GM18907 (cell line): Measurements from ENCODE around the gene GRB2.
"Not testable (repeated sequence)": the region's sequence is repeated elsewhere in the genome, so short reads cannot be mapped to it uniquely, and the experiment has no call there.

Experiments used
- ATAC-seq: cut with Tn5 transposase; IDR thresholded peaks from one replicate; pipeline ENCODE4 v1.9.1; 2021; ENCODE audit warnings: mild to moderate bottlenecking, moderate library complexity; ENCODE audit not compliant: unreplicated experiment

GRB2 gene

DNA sequence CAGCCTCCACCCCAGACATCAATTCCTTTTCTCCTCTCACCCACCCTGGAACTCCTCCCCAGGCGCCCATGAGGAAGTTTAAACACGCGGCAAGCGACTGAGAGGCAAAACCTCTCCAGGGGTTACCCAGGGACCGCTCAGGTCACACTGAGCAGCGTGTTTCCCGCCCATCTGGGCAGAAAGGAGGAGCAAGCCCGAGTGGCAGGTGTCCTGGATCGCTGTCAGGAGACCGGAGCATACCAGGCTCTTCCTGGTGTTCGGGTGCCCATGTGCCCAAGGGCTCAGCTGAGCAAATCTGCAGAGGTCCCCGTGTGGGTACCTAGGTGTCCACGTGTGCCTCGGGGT, 116.7 kb downstream of the GRB2 start:
- peak; percentile 20 for ATAC-seq

DNA sequence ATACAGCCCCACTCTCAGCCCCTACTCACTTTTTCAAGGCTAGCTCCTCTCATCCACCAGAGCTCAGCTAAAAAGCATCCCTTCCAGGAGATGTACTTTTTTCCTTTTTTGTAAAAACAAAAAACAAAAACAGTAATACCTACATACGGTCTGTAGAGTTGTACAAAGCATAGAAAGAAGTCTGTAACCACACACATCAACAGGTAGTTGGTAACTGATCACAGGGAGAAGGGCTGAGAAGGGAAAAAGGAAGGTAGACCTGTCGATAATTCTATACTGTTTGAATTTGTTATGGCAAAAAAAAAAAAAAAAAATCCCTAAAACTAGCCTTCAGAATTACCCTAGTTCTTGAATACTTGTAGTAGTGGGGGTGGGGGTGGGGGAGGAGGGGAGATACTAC, 117.1 kb downstream of the GRB2 start:
- ATAC-seq = no peak

DNA sequence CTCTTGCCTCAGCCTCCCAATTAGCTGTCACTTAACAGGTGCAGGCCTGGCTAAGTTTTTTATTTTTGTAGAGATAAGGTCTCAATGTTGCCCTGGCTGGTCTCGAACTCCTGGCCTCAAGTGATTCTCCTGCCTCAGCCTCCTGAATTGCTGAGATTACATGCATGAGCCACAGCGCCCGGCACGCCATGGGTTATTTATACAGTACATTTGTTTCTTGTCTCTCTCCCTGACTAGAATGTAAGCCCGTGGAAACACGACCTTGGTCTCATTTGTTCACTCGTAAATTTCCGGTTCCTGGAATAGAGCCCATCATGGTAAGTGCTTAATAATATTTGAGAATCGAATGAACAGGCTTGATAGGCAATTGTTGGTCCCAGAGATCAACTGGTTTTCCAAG, 118.3 kb downstream of the GRB2 start:
- ATAC-seq = no peak

DNA sequence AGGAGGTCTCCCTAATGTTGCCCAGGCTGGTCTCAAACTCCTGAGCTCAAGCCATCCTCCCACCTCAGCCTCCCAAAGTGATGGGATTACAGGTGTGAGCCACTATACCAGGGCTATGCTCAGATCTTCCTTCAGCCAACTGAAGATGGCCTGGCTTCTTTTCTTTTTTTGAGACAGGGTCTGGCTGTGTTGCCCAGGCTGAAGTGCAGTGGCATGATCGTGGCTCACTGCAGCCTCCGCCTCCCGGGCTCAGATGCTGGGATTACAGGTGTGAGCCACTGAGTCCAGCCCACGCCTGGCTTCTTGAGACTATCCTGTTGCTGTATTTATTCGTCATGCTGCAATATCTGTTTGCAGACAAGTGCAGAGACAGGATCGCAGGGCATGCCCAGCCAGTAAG, 120.4 kb downstream of the GRB2 start:
- ATAC-seq = no peak

DNA sequence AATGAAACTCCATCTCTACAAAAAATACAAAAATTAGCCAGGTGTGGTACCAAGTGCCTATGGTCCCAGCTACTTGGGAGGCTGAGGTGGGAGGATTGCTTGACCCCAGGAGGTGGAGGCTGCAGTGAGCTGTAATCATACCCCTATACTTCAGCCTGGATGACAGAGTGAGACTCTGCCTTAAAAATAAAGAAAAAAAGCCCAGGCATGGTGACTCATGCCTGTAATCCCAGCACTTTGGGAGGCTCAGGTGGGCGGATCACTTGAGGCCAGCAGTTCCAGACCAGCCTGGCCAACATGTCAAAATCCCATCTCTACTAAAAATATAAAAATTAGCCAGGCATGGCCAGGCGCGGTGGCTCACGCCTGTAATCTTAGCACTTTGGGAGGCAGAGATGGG, 125.3 kb downstream of the GRB2 start:
- ATAC-seq = not testable (repeated sequence)

DNA sequence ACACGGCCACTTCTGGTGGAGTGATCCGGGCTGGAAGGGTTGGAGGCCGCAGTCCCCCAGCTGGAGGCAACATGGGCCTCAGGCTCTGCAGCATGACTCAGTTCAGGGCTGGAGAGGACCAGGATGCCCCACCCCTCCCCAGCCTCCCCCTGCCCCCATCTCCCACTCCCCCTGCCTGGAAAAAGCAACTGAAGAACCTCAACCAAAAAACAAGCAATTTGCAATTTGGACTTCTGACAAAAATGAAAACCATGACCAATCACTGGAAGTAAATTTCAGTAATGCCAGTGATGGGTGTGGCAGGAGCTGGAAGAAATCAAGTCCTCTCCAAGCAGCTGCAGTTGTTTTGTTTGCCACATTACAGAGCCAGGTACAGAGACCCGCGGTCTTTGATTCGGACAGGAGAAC, 127.8 kb downstream of the GRB2 start:
- no peak for ATAC-seq

DNA sequence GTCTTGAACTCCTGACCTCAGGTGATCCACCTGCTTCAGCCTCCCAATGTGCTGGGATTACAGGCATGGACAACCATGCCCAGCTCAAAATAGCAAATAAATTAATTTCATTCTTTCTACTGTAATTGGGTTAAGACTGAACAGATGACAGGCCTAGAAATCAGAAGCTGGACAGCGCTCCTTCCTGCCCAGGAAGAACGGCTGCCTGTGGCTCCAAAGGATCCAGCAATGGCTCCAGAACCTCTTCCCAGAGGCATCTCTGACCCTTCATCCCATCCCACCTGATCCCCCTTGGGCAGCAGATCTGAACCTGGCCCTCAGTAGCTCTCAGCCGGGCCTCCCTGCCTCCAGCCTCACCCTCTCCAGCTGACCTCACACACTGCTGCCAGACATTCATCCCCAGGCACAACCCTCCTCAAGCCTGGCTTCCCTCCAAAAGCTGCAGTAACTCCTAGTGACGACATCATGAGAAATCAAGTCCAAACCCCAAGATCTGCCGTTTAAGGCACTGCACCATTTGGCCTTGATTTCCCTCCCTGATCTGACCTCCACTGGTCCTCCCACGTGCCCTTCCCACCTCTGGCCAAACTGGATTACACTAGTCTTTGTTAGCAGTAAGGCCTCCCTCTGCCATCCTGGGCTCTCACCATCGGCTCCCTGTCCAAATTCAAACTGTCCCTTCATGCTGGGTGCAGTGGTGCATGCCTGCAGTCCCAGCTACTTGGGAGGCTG, 131.3 kb downstream of the GRB2 start:
- ATAC-seq = no peak

DNA sequence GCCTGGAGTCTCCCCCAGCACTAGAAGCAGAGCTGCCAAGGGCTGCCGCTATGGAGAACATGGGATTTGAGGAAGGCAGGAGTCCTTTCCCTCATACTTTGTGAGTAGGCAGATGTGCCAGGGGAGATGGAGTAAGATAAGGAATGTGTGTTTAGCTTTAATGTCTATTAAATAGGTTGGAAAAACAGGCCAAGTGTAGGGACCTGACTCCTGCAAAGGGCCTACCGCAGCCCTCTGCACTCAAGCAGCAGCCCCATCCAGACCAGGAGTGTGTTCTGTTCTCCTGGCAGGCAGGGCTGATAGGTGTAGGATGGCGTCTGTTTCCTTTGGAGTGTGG, 132.7 kb downstream of the GRB2 start:
- ATAC-seq = no peak

DNA sequence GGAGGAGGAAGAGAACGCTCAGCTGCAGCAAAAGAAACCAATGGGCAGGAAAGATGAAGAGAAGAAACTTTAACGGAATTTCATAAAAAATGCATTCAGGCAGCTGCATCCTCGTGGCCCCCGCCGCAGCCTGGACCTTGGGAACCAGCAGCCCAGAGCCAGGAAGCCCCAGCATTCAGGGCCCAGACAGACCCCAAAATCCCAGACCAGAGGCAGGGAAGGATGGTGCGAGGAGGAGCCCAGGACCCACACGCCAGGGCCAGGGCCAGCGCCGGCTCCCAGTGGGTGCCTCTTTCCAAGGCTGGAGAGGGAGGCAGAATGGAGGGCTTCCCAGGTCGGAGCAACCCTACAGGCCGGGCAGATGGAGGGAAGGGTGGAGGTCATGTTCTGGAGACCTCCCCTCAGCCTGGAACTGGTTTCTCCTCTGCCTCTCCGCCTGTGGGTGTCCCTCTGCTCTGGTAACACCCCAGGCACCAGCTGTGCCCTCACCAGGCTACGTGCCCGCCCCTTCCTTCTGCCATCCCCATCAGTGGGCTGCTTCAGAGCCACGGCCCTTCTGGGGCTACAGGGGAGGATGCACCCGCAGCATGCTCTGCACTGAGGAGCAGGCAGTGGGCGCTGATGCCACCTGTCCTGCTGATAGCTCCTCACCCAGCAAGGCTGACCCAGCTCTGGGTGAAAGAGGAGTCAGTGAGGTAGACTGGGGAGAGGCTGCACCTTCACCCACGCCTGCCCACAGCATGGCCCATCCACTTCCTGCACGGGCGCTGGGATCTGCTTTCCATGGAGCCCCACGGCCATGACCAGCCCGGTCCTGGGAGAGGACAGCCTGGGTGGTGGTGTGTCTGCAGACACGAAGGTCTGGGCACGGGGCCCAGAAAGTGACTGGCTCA, 133.3 kb downstream of the GRB2 start:
- no peak for ATAC-seq

DNA sequence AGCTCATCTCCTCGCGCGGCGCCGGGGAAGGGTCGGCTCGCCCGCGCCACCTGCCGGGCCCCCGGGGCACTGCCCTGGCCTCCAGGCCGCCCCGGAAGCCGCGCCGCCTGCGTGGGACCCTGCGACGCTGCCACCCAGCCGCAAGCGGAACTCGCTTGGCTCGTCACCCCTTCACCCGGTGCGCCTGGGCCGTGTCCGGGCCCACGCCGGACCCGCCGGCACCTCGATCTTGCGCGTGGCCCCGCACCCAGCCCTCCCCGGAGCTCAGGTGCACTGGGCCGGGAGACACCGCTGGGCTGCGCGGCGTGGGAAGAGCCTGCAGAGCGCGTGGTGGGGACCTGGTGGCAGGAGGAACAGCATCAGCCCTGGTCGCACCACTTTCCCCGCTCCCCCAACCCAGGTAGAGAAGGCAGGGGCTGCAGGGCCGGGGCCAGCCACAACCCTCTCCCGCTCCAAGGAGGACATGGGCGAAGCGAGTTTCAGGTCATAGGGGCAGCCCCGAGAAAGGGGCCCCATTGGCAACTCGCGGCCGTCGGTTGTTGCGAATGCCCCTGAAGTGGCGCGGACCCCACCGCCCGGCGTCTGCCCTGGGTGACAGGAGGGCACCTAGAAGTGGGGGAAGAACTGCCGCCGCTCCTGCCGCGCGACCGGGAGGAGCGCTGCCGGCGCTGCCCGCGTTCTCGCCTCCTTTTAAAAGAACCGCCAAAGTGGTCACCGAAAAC, 134.1 kb downstream of the GRB2 start:
- peak; percentile 66 for ATAC-seq

DNA sequence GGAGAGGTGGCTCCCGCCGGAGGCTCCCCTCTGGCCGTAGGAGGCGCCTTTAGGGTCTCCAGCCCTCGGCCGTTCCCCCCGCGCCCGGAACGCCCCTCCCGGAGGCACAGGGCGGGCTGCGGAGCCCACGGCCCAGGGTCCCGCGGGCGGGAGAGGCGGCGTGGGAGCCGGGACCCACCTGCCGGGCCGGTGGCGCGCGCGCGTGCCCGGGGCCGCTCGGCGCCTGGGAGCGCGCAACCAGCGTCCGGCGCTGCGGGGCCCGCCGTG, 134.6 kb downstream of the GRB2 start, which contains the start of gene MIF4GD:
MIF4GD (minus strand) TSS at position 266 of the 267 bp plus-strand sequence. CDS start 1,036 bp downstream, outside the sequence.
- no peak for ATAC-seq

DNA sequence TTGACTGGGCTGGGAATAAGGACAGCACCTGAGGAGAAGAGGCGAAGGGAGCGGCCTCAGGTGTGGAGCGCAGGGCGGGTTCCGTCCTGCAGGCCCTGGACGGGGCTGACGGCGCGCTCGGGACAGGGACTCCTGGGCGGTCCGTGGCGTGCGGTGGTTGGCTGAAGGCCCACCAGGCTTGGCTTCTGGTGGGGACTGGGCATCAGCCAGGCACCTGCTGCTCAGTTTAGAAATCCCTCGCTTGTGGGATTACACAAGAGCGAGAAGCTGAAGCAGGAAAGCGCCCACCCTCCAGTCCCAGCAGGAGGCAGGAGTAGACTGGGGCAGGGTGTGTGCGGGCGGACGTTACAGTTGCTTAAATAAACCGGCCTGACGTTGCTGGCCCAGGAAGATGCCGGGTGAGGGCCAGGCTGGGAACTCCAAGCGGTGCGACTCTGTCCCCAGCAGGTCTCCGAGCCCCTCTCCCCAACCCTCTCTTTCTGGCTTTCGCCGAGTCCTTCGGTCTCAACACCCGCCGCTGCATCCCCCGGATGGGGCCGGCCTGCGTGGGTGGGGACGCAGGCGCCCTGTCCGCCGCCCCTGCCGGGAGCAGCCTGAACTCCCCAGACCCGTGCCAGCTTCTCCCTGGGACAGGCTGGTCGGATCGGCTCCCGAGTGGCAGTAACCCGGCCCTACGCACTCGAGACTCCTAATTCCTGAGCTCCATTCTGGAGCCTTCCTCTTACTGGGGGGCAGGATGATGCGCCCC, 135.1 kb downstream of the GRB2 start:
- ATAC-seq = peak; percentile 36

DNA sequence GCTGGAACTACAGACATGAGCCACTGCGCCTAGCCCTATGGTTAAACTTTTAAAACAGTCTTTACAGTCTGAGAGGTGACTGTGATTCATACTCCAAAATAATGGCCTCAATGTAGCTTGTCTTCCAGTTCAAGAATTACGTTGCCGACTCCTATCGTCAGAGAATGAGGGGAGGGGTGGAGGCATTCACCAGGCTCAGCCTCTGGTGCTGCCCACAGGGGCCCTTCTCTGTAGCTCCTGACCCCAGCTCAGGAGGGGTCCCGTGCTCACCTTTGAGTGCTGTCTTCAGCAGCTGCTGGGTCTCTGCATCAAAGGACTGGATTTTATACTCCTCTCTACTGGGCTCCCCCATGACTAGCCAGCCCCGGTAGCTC, 135.6 kb downstream of the GRB2 start:
- no peak for ATAC-seq
